SK-N-SH (cell line): ENCODE measurements around the gene NHLRC2. TPM values are rescaled to one million over a fixed set of nuclear protein-coding genes. Genes with fewer than 3 reads are reported as not detected.

Experiments used
- CTCF ChIA-PET: fragments of 300-600, 350-600 bp; formaldehyde crosslinking; extraction: SDS; loops from one replicate; lab custom pipeline; 2021; lab: Yijun Ruan, JAX
- POLR2A ChIA-PET: fragments of 350-600 bp; sonication (Branson Sonifier 250); formaldehyde crosslinking; extraction: SDS; loops from one replicate; lab custom pipeline; 2020; ENCODE audit warnings: antibody characterized with exemption, inconsistent platforms; lab: Yijun Ruan, JAX
- DNase-seq: peaks from one replicate; pipeline ENCODE4 v3.0.0; 2012
- H2AFZ ChIP-seq: fragments of 200-600 bp; sonication (generic); 2 replicates; pipeline ENCODE4 v1.8.1; 2016; ENCODE audit warnings: antibody characterized with exemption, mild to moderate bottlenecking, low read depth
- H3F3A ChIP-seq: fragments of 200-600 bp; sonication (generic); replicated peaks from 2 replicates; pipeline ENCODE3; 2016; ENCODE audit warnings: antibody characterized with exemption, mild to moderate bottlenecking; ENCODE audit not compliant: insufficient read depth
- H3K27ac ChIP-seq, 2 experiments: fragments of 200-500 bp in 1 of 2; fragments of 200-600 bp in 1 of 2; sonication (Bioruptor generic) in 1 of 2; sonication (generic), shearing (Covaris generic) in 1 of 2; 2 replicates each; pipeline versions ENCODE4 v1.5.1 to v1.6.1; 2014 to 2016; ENCODE audit warnings: low read depth in 2 of 2, inconsistent platforms in 1 of 2, low read length in 1 of 2, mild to moderate bottlenecking in 1 of 2, mixed read lengths in 1 of 2
- H3K27me3 ChIP-seq: fragments of 200-600 bp; sonication (generic), shearing (Covaris generic); 2 replicates; pipeline ENCODE4 v1.6.1; 2016; ENCODE audit warnings: mixed run types; ENCODE audit not compliant: insufficient read depth
- H3K36me3 ChIP-seq, 2 experiments: fragments of 200-500 bp in 1 of 2; fragments of 200-600 bp in 1 of 2; sonication (Bioruptor generic) in 1 of 2; sonication (generic) in 1 of 2; replicated peaks in 1 of 2; 2 replicates each; pipeline versions ENCODE3 to v1.5.1; 2014 to 2016; ENCODE audit warnings: low read length in 1 of 2, mild to moderate bottlenecking in 1 of 2; ENCODE audit not compliant: insufficient read depth in 2 of 2, control insufficient read depth in 1 of 2
- H3K4me1 ChIP-seq, 2 experiments: fragments of 200-500 bp in 1 of 2; fragments of 200-600 bp in 1 of 2; sonication (Bioruptor generic) in 1 of 2; sonication (generic), shearing (Covaris generic) in 1 of 2; 2 replicates each; pipeline versions ENCODE4 v1.5.1 to v1.6.1; 2014 to 2016; ENCODE audit warnings: low read depth in 1 of 2, low read length in 1 of 2, mixed run types in 1 of 2; ENCODE audit not compliant: insufficient read depth in 2 of 2, control insufficient read depth in 1 of 2
- H3K4me2 ChIP-seq: fragments of 200-600 bp; sonication (generic), shearing (Covaris generic); 2 replicates; pipeline ENCODE4 v1.6.1; 2017; ENCODE audit warnings: mixed run types
- H3K4me3 ChIP-seq, 2 experiments: fragments of 200-500 bp in 1 of 2; fragments of 200-600 bp in 1 of 2; sonication (Bioruptor generic) in 1 of 2; sonication (generic), shearing (Covaris generic) in 1 of 2; 2 replicates each; pipeline versions ENCODE4 v1.5.1 to v1.8.1; 2014 to 2016; ENCODE audit warnings: low read depth in 2 of 2, inconsistent platforms in 1 of 2, low read length in 1 of 2, mild to moderate bottlenecking in 1 of 2, mixed read lengths in 1 of 2, moderate library complexity in 1 of 2
- H3K79me2 ChIP-seq: fragments of 200-600 bp; sonication (generic); 2 replicates; pipeline ENCODE4 v1.8.1; 2017; ENCODE audit warnings: mild to moderate bottlenecking; ENCODE audit not compliant: insufficient read depth
- H3K9ac ChIP-seq: fragments of 200-600 bp; sonication (generic); 2 replicates; pipeline ENCODE4 v1.6.1; 2017; ENCODE audit warnings: mixed run types
- H3K9me2 ChIP-seq: fragments of 200-600 bp; sonication (generic); 2 replicates; pipeline ENCODE4 v1.6.1; 2017; ENCODE audit warnings: mixed run types
- H3K9me3 ChIP-seq: fragments of 200-600 bp; sonication (generic); 2 replicates; pipeline ENCODE4 v1.6.1; 2017; ENCODE audit warnings: mixed run types, mild to moderate bottlenecking, moderate library complexity
- H4K20me1 ChIP-seq: fragments of 200-600 bp; sonication (generic); 2 replicates; pipeline ENCODE4 v1.6.1; 2017; ENCODE audit warnings: mild to moderate bottlenecking, mixed run types; ENCODE audit not compliant: insufficient read depth
- CHD2 ChIP-seq: fragments of 150-350 bp; IDR thresholded peaks from 2 replicates; pipeline ENCODE4 v1.6.1; 2018; ENCODE audit warnings: low read length; ENCODE audit not compliant: partially characterized antibody
- ELF1 ChIP-seq: IDR thresholded peaks from 2 replicates; pipeline ENCODE4 v1.4.0; 2012
- EP300 ChIP-seq, 2 experiments: IDR thresholded peaks; 2 replicates each; pipeline versions ENCODE4 v1.4.0 to v1.6.1; 2012; ENCODE audit warnings: borderline replicate concordance in 1 of 2, low read depth in 1 of 2, low read length in 1 of 2
- EZH2phosphoT487 ChIP-seq: fragments of 200-600 bp; sonication (generic); IDR thresholded peaks from 2 replicates; pipeline ENCODE4 v1.6.1; 2017; ENCODE audit warnings: low read depth, mixed run types, mild to moderate bottlenecking, antibody characterized with exemption, moderate library complexity, borderline replicate concordance
- FOXJ3 ChIP-seq: sonication (generic); formaldehyde crosslinking; IDR thresholded peaks from 2 replicates; pipeline ENCODE4 v1.5.1; 2020; ENCODE audit warnings: mild to moderate bottlenecking, missing genetic modification reagents
- MEF2A ChIP-seq: IDR thresholded peaks from 2 replicates; pipeline ENCODE4 v1.4.0; 2012; ENCODE audit warnings: low read depth, borderline replicate concordance
- POLR2AphosphoS5 ChIP-seq: IDR thresholded peaks from 2 replicates; pipeline ENCODE4 v1.6.1; 2012; ENCODE audit warnings: low read depth, low read length
- RCOR1 ChIP-seq: fragments of 150-350 bp; IDR thresholded peaks from 2 replicates; pipeline ENCODE4 v1.6.1; 2017; ENCODE audit warnings: antibody characterized with exemption, low read length
- REST ChIP-seq: IDR thresholded peaks from 2 replicates; pipeline ENCODE4 v1.6.1; 2012; ENCODE audit warnings: mild to moderate bottlenecking, low read depth, low read length, moderate library complexity
- RXRA ChIP-seq: IDR thresholded peaks from 2 replicates; pipeline ENCODE4 v1.4.0; 2012; ENCODE audit warnings: low read depth, mild to moderate bottlenecking, borderline replicate concordance
- SMC3 ChIP-seq: IDR thresholded peaks from 2 replicates; pipeline ENCODE4 v1.6.1; 2012; ENCODE audit warnings: low read depth, low read length, improper control_type of control experiment
- TCF12 ChIP-seq: IDR thresholded peaks from 2 replicates; pipeline ENCODE4 v1.4.0; 2012
- TEAD4 ChIP-seq: IDR thresholded peaks from 2 replicates; pipeline ENCODE4 v1.4.0; 2012; ENCODE audit warnings: mild to moderate bottlenecking, borderline replicate concordance; ENCODE audit not compliant: insufficient read depth
- USF1 ChIP-seq: IDR thresholded peaks from 2 replicates; pipeline ENCODE4 v1.4.0; 2012; ENCODE audit warnings: low read depth, borderline replicate concordance
- whole genome bisulfite sequencing: methylation state at CpG from one replicate; pipeline ENCODE4 v1.1.6; 2017; ENCODE audit warnings: low lambda C conversion rate; 5-methylcytosine and 5-hydroxymethylcytosine counted together
- polyA plus RNA-seq, 3 experiments: library from polyadenylated mRNA; depleted of rRNA; stranded (reverse); fragments of >200 nt; gene quantifications; 2 replicates each; pipeline ENCODE4 v1.2.3, GENCODE V29; 2012
- TF ChIP-seq, protein P1 (sequence below): IDR thresholded peaks from 2 replicates; pipeline ENCODE4; 2012

NHLRC2 gene
- polyA plus RNA-seq, 1 of the 3 experiments (the other 2 are of a cell fraction), result 2.8 TPM

GRCh38 chr10:113927440-113927839 is 73.0 kb downstream of the NHLRC2 start:
- H3K79me2 ChIP-seq, result no peaks in the 10 kb centered on the region
- ChIA-PET POLR2A (no interaction called here), CTCF (interaction anchor here (1.0 kb wide), 1 partner anchor 9 kb away, joined by 5 read pairs; no protein-coding TSS in a partner anchor)
- no peaks in the 10 kb centered on the region for H3K9me2 ChIP-seq
- no peak overlapping the region for H2AFZ ChIP-seq
- no peaks in the 10 kb centered on the region for H3K9me3 ChIP-seq
- H3F3A ChIP-seq, result no peaks in the 10 kb centered on the region
- H3K27me3 ChIP-seq, result no peaks in the 10 kb centered on the region
- H3K27ac ChIP-seq, result no peak overlapping the region
- H3K4me2 ChIP-seq, result no peak overlapping the region
- H3K9ac ChIP-seq, result no peak overlapping the region
- H3K4me3 ChIP-seq, result no peak overlapping the region
- no peak for DNase-seq
- no peaks in the 10 kb centered on the region for H4K20me1 ChIP-seq
- TF ChIP-seq EP300 (IDR thresholded peaks at IDR 0.05; ENCODE audit: borderline replicate concordance in 1 of 2, low read depth in 1 of 2, low read length in 1 of 2), result no peak
- WGBS, result 57% methylated on average over 5 of the region's 5 CpGs
- no peaks in the 10 kb centered on the region; a peak in 1 of 4 replicates for H3K4me1 ChIP-seq
- H3K36me3 ChIP-seq, result no peaks in the 10 kb centered on the region

GRCh38 chr10:113928830-113929229 is 74.4 kb downstream of the NHLRC2 start:
- POLR2A ChIA-PET, result no interaction called here
- no peaks in the 10 kb centered on the region for H3K79me2 ChIP-seq
- no peaks in the 10 kb centered on the region for H3K9me3 ChIP-seq
- no peaks in the 10 kb centered on the region for H3K27me3 ChIP-seq
- CTCF ChIA-PET, result no interaction called here
- H3K4me2 ChIP-seq, result no peak overlapping the region
- H3K4me3 ChIP-seq, result no peak overlapping the region
- TF ChIP-seq RXRA (no peak), SMC3 (no peak), FOXJ3 (CRISPR knock-in tag) (no peak)
- H3K9me2 ChIP-seq, result no peaks in the 10 kb centered on the region
- no peaks in the 10 kb centered on the region for H4K20me1 ChIP-seq
- H3K36me3 ChIP-seq, result no peaks in the 10 kb centered on the region
- no peaks in the 10 kb centered on the region; a peak in 1 of 4 replicates for H3K4me1 ChIP-seq
- no peaks in the 10 kb centered on the region for H3F3A ChIP-seq
- no peak overlapping the region for H2AFZ ChIP-seq
- H3K9ac ChIP-seq, result no peak overlapping the region
- no peak for DNase-seq
- H3K27ac ChIP-seq, result no peak overlapping the region

DNA sequence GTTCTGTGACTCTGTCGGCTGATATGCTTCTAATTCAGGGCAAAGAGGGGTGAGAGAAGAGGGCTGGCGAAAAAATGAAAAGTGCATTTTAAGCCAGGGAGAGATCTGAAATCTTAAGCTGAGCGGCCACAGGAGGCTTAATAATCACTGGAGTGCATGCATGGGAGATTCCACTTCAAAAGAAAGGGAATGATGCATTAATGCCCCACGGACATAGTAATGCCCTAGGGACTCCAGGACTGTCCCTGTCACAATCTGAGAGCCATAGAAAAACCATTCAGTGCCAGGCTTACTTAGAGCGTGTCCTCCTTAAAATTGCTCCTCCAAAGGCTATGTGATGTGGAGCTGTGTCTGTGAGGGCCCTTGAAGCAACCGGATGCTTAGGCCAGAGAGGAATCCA is 75.1 kb downstream of the NHLRC2 start:
- Histone ChIP-seq H3K9me3 (no peaks in the 10 kb centered on the region), H3K4me1 (no peaks in the 10 kb centered on the region; a peak in 1 of 4 replicates), H3K9ac (no peak overlapping the region), H3F3A (no peaks in the 10 kb centered on the region), H3K27ac (no peak overlapping the region), H3K4me3 (no peak overlapping the region), H3K9me2 (no peaks in the 10 kb centered on the region), H3K4me2 (no peak overlapping the region), H3K27me3 (no peaks in the 10 kb centered on the region), H4K20me1 (no peaks in the 10 kb centered on the region), H3K79me2 (no peaks in the 10 kb centered on the region), H3K36me3 (no peaks in the 10 kb centered on the region), H2AFZ (no peak overlapping the region)
- no peak for DNase-seq
- POLR2A ChIA-PET, result no interaction called here
- 58% methylated on average over 5 of the region's 6 CpGs for WGBS
- TF ChIP-seq USF1 (no peak), EZH2phosphoT487 (no peak), CHD2 (no peak), RXRA (no peak), TCF12 (no peak), ELF1 (no peak), RCOR1 (no peak), POLR2AphosphoS5 (no peak), REST (no peak), MEF2A (no peak), EP300 (IDR thresholded peaks at IDR 0.05; ENCODE audit: borderline replicate concordance in 1 of 2, low read depth in 1 of 2, low read length in 1 of 2) (no peak), TEAD4 (no peak)
- TF ChIP-seq, protein P1, sequence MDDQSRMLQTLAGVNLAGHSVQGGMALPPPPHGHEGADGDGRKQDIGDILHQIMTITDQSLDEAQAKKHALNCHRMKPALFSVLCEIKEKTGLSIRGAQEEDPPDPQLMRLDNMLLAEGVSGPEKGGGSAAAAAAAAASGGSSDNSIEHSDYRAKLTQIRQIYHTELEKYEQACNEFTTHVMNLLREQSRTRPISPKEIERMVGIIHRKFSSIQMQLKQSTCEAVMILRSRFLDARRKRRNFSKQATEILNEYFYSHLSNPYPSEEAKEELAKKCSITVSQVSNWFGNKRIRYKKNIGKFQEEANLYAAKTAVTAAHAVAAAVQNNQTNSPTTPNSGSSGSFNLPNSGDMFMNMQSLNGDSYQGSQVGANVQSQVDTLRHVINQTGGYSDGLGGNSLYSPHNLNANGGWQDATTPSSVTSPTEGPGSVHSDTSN, result no peak
- CTCF ChIA-PET, result no interaction called here
